ENCODE measurements around the gene ZNF480.

DNA sequence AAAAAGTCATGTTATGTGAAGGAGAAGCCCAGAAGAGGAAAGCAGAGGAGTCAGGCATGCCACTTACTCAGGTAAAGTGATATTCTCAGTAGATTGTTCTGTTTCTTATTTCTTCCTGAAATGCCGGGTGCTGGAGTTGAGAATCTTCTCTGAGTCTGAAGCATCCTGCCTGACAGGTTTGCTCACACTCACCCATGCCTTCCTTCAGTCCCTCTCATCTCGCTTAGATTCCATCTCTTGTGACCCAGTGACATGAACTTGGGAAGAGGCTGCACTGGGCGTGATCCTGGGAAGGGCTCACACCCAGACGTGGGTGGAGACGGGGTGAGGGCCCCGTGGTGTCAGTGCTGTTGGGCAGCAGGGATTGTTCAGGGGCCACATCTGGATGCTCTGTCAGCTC is 19.5 kb upstream of the ZNF480 start:
- TF ChIP-seq, protein P1, sequence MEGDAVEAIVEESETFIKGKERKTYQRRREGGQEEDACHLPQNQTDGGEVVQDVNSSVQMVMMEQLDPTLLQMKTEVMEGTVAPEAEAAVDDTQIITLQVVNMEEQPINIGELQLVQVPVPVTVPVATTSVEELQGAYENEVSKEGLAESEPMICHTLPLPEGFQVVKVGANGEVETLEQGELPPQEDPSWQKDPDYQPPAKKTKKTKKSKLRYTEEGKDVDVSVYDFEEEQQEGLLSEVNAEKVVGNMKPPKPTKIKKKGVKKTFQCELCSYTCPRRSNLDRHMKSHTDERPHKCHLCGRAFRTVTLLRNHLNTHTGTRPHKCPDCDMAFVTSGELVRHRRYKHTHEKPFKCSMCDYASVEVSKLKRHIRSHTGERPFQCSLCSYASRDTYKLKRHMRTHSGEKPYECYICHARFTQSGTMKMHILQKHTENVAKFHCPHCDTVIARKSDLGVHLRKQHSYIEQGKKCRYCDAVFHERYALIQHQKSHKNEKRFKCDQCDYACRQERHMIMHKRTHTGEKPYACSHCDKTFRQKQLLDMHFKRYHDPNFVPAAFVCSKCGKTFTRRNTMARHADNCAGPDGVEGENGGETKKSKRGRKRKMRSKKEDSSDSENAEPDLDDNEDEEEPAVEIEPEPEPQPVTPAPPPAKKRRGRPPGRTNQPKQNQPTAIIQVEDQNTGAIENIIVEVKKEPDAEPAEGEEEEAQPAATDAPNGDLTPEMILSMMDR (IDR thresholded peaks at IDR 0.05; ENCODE audit: extremely low read depth in 1 of 2, insufficient read depth in 1 of 2, low read depth in 1 of 2, low read length in 2 of 2), result no peak
- TF ChIP-seq MYC (IDR thresholded peaks at IDR 0.05; ENCODE audit: low read depth, low read length), result no peak
- TF ChIP-seq POLR2A (IDR thresholded peaks at IDR 0.05; ENCODE audit: low read depth, low read length), result no peak
- no peak for TF ChIP-seq POLR2AphosphoS5 (IDR thresholded peaks at IDR 0.05; ENCODE audit: insufficient read depth, low read depth, low read length)
- TF ChIP-seq, protein P2, sequence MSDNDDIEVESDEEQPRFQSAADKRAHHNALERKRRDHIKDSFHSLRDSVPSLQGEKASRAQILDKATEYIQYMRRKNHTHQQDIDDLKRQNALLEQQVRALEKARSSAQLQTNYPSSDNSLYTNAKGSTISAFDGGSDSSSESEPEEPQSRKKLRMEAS (IDR thresholded peaks at IDR 0.05; ENCODE audit: insufficient read depth, insufficient read length), result no peak
- TF ChIP-seq EZH2 (IDR thresholded peaks at IDR 0.05; ENCODE audit: borderline replicate concordance, low read depth, low read length, severe bottlenecking), result no peak
- TF ChIP-seq JUN (IDR thresholded peaks at IDR 0.05; ENCODE audit: borderline replicate concordance, insufficient read depth, insufficient read length, low read depth), result no peak

All from endothelial cell of umbilical vein (primary cell).